Rectal smooth muscle tissue (tissue), 1 donor: ENCODE data around the gene OGDH.
"Not testable (repeated sequence)": the region's sequence is repeated elsewhere in the genome, so short reads cannot be mapped to it uniquely, and the experiment has no call there.

Source experiments
- H3K27ac ChIP-seq: one replicate; pipeline ENCODE4 v1.7.0; 2013; ENCODE audit warnings: low read depth, low read length, inconsistent platforms
- H3K27me3 ChIP-seq: one replicate; pipeline ENCODE4 v1.7.0; 2013; ENCODE audit warnings: low read length; ENCODE audit not compliant: control insufficient read depth, insufficient read depth
- H3K36me3 ChIP-seq: one replicate; pipeline ENCODE4 v1.7.0; 2013; ENCODE audit warnings: low read length; ENCODE audit not compliant: control insufficient read depth, insufficient read depth
- H3K4me1 ChIP-seq: one replicate; pipeline ENCODE4 v1.7.0; 2013; ENCODE audit warnings: low read length; ENCODE audit not compliant: control insufficient read depth, insufficient read depth
- H3K4me3 ChIP-seq: one replicate; pipeline ENCODE4 v1.7.0; 2013; ENCODE audit warnings: low read length
- H3K9ac ChIP-seq: one replicate; pipeline ENCODE4 v1.7.0; 2013; ENCODE audit warnings: low read length

OGDH gene

DNA sequence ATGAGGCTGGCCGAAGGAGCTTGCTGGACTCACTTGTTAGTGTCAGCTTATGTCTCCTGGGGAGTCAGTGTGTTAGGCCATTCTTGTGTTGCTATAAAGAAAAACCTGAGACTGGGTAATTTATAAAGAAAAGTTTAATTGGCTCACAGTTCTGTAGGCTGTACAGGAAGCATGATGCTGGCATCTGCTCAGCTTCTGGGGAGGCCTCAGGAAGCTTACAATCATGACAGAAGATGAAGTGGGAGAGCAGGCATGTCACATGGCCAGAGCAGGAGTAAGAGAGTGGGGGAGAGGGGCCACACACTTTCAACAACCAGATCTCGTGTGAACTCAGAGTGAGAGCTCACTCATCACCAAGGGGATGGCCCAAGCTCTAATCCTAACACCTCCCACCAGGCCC lies 93.2 kb downstream of the OGDH start:
- H3K36me3 ChIP-seq: peaks cover 50% of the 10 kb centered on the region
- not testable (repeated sequence) for H3K9ac ChIP-seq

DNA sequence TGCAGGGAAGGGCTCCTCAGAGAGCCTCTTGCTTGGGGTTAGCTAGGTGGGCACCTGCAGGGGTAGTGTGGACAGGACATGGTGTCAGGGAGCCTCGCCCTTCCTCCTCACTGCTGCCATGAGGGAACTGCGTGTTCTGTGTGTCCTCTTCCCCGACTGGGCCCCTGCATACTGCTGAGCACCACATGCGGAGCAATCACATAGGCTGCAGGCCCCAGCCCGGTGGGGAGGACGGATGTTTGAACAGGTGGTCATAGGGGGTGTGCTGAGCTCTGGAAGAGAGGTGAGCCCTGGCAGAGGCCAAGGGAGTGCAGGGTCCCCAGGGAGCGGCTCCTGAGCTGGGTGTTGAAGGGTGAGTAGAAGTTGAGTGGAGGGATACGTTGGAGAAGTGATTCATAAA lies 93.9 kb downstream of the OGDH start:
- Histone ChIP-seq H3K4me1 (no peaks in the 10 kb centered on the region), H3K36me3 (peaks cover 47% of the 10 kb centered on the region), H3K4me3 (no peak overlapping the region), H3K27ac (no peak overlapping the region), H3K9ac (no peak overlapping the region), H3K27me3 (no peaks in the 10 kb centered on the region)

More for the DNA sequence above, 93.2 kb downstream of the OGDH start:
- H3K4me3 ChIP-seq, H3K4me1 ChIP-seq, H3K27ac ChIP-seq, H3K27me3 ChIP-seq: not testable (repeated sequence)

DNA sequence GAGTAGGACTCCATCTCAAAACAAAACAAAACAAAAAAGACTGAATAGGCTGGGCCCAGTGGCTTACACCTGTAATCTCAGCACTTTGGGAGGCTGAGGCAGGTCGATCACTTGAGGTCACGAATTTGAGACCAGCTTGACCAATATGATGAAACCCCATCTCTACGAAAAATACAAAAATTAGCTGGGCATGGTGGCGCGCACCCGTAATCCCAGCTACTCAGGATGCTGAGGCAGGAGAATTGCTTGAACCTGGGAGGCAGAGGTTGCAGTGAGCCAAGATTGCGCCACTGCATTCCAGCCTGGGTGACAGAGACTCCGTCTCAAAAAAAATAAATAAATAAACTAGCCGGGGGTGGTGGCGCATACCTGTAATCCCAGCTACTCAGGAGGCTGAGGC lies 97.0 kb downstream of the OGDH start:
- H3K9ac ChIP-seq, H3K4me3 ChIP-seq, H3K27ac ChIP-seq, H3K4me1 ChIP-seq, H3K27me3 ChIP-seq: not testable (repeated sequence)
- peaks cover 37% of the 10 kb centered on the region for H3K36me3 ChIP-seq

DNA sequence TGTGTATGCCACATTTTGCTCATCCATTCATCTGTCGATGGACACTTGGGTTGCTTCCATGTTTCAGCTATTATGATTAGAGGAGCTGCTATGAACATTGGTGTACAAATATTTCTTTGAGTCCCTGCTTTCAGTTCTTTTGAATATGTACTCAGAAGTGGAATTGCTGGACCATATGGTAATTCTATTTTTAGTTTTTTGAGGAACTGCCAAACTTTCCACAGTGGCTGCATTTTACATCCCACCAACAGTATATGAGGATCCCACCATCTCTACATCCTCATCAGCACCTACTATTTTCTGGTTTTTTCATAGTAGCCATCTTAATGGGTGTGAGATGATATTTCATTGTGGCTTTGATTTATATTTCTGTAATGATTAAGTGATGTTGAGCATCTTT lies 97.5 kb downstream of the OGDH start:
- Histone ChIP-seq H3K27ac (no peak overlapping the region), H3K36me3 (peaks cover 40% of the 10 kb centered on the region), H3K4me1 (no peaks in the 10 kb centered on the region), H3K9ac (no peak overlapping the region), H3K27me3 (no peaks in the 10 kb centered on the region), H3K4me3 (no peak overlapping the region)

DNA sequence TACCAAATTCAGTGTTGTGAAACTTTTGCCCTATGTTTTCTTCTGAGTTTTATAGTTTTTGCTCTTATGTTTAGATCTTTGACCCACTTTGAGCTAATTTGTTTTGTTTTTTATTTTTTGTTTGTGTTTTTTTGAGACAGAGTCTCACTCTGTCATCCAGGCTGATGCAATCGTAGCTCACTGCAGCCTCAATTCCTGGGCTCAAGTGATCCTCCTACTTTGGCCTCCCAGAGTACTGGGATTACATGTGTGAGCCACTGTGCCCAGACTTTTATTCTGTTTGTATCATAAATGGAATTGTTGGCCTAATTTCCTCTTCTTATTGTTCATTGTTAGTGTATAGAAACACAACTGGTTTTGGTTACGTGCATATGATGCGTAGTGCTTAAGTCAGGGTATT lies 99.0 kb downstream of the OGDH start:
- Histone ChIP-seq H3K4me1 (no peaks in the 10 kb centered on the region), H3K4me3 (no peak overlapping the region), H3K27ac (no peak overlapping the region), H3K36me3 (peaks cover 38% of the 10 kb centered on the region), H3K9ac (no peak overlapping the region), H3K27me3 (no peaks in the 10 kb centered on the region)

DNA sequence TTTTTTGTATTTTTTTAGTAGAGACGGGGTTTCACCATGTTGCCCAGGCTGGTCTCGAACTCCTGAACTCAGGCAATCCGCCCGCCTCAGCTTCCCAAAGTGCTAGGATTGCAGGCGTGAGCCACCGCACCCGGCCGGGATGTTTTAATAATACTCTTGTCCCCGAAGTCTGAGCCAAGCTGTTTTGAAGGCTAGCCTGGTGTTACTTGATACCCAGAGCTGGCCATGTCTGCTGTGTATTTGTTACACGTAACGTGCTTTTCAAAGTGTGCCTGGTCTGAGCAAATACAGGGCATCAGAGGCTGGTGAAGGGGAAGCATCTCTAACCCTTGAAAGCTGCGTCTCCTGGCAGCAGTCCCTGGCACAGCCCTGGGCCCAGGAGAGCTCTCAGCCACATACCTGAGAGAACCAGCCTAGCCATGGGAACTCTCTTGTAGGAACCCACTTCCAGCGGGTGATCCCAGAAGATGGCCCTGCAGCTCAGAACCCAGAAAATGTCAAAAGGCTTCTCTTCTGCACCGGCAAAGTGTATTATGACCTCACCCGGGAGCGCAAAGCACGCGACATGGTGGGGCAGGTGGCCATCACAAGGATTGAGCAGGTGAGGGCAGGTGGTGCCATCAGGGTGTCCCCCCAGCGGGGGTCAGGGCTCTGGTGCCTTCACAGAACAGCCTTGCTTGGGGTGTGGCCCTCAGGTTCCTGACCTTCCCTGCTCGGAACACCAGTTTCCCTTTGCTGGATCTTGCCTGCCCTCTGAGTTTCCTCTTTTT lies 100.5 kb downstream of the OGDH start:
- H3K27ac ChIP-seq: no peak overlapping the region
- no peak overlapping the region for H3K4me3 ChIP-seq
- no peaks in the 10 kb centered on the region for H3K27me3 ChIP-seq
- H3K36me3 ChIP-seq: peaks cover 24% of the 10 kb centered on the region
- H3K9ac ChIP-seq: no peak overlapping the region
- no peaks in the 10 kb centered on the region for H3K4me1 ChIP-seq

DNA sequence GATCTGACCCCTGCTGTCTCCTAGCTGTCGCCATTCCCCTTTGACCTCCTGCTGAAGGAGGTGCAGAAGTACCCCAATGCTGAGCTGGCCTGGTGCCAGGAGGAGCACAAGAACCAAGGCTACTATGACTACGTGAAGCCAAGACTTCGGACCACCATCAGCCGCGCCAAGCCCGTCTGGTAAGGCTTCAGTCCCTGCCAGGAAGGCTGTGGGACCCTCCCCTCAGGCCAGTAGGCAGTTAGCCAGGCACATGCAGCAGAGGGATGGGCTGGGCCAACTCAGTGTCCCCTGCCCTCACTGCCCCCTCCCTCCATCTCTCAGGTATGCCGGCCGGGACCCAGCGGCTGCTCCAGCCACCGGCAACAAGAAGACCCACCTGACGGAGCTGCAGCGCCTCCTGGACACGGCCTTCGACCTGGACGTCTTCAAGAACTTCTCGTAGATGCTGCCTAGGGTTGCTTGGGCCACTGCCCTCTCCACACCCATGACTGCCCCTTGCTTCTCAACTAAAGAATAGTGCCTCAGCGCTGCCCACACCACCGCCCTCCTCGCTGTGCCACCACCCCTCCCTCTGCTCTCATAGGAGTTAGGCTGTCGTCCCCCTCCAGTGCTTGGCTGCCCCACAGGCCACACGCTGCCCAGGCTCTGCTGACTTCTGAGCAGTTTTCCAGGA lies 101.3 kb downstream of the OGDH start:
- H3K4me1 ChIP-seq: no peaks in the 10 kb centered on the region
- peaks cover 24% of the 10 kb centered on the region for H3K36me3 ChIP-seq
- no peak overlapping the region for H3K27ac ChIP-seq
- no peak overlapping the region for H3K9ac ChIP-seq
- H3K4me3 ChIP-seq: no peak overlapping the region
- H3K27me3 ChIP-seq: no peaks in the 10 kb centered on the region

DNA sequence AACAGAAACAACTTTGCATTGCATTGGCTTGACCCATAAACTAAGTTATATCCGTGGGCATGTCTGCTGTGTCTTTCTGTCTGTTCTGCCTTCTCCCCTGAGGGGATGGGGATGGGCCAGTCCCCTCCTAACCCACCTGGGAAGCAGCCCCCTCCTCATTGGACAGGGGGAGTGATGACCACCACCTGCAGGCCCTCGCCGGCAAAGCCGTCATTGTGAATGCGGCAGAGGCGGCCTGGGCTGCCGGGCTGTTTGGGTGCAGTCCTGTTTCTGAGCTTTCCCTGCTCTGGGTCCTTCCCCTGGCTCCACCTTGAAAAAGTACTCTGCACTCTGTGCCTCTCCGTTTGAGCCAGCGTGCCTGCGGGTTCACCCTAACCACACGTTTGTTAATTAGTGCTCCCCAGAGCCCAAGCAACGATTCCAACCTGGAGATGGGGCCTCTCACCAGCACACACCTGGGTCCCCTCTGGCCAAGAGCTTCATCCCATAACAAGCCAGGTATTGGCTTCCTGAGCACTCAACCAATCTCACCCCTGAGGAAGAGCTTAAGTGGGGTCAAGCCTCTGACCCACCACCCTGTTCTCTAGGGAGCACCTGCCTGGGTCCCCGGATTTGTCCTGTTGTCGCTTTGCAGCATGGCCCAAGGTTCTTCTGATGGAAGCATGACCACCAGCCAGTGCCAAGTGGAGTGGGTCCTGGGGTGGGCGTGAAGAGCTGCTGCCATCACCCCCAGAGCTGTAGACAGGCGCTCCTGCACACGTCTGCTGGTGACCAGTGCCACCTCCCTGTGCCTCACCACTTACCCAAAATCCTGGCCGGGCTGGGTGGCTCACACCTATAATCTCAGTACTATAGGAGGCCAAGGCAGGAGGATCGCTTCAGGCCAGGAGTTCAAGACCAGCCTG lies 102.8 kb downstream of the OGDH start:
- Histone ChIP-seq H3K27ac (no peak overlapping the region), H3K4me1 (no peaks in the 10 kb centered on the region), H3K9ac (no peak overlapping the region), H3K36me3 (peaks cover 24% of the 10 kb centered on the region), H3K27me3 (no peaks in the 10 kb centered on the region), H3K4me3 (no peak overlapping the region)

DNA sequence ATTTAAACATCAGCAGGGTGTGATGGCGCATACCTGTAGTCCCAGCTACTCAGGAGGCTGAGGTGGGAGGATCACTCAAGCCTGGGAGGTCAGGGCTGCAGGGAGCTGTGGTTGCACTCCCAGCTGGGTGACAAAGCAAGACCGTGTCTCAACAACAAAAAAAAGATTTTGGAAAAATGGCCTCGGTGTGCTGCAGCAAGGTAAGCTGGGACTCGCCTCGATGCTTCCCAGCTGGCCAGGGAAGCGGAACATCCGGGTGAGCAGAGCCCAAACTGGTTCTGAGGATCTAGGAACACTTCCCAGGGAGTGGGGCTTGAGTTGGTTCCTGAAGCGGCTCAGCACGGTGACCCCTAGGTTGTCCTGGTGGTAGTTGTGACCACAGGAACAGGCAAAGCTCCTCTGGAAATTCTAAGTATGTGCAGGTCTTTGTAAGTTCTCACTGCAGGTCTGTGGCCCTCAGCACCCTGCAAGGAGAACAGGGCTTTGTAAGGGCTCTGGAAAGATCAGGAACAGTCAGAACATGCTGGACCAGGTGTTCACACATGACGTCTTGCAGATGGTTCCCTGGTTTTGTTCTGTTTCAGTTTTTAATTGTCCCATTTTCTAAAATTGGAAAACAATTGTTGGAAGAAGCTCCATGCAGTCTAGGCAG lies 103.6 kb downstream of the OGDH start:
- H3K36me3 ChIP-seq: peaks cover 24% of the 10 kb centered on the region
- H3K27ac ChIP-seq: no peak overlapping the region
- H3K9ac ChIP-seq: no peak overlapping the region
- no peaks in the 10 kb centered on the region for H3K27me3 ChIP-seq
- no peak overlapping the region for H3K4me3 ChIP-seq
- no peaks in the 10 kb centered on the region for H3K4me1 ChIP-seq

DNA sequence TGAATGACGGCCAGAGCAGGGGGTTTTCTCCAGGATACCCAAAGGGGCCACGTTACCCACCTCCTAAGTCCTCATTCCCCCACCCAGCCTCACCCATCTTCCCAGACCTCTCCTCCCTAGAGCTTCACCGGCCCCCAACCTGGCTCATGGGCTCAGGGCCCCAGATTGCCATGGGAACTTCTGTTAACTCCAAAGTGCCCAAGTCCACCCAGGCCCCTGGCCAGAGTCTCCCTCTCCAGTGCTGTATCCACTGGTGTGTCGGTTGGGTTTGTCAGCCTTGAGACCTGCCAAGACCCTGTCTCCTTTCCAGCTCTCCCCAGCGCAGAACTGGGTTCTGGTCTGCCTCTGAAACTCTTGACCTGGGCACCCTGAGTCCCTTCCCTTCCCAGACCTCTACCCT lies 105.1 kb downstream of the OGDH start:
- Histone ChIP-seq H3K27ac (no peak overlapping the region), H3K4me1 (no peaks in the 10 kb centered on the region), H3K4me3 (no peak overlapping the region), H3K9ac (no peak overlapping the region), H3K36me3 (peaks cover 24% of the 10 kb centered on the region), H3K27me3 (no peaks in the 10 kb centered on the region)

DNA sequence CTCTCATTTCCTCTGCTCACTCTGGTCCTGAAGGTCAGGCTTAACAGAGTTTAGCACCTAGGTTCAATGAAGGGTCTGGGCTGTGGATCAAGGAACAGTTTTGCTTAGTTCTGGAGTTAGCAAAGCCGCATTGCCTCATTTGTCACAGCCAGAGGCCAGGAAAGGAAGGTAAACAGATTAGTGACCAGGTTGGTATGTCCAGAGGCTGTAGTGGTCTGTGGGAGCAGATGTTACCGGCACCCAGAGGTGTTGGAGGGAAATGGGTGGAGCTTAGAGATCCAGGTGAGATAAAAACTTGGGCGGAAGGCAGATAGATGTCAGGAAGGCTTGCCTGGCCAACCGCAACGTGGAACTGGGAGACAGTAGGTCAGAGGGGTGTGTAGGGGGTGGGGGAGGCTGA lies 105.6 kb downstream of the OGDH start:
- Histone ChIP-seq H3K4me3 (no peak overlapping the region), H3K36me3 (peaks cover 24% of the 10 kb centered on the region), H3K4me1 (no peaks in the 10 kb centered on the region), H3K27ac (no peak overlapping the region), H3K27me3 (no peaks in the 10 kb centered on the region), H3K9ac (no peak overlapping the region)

DNA sequence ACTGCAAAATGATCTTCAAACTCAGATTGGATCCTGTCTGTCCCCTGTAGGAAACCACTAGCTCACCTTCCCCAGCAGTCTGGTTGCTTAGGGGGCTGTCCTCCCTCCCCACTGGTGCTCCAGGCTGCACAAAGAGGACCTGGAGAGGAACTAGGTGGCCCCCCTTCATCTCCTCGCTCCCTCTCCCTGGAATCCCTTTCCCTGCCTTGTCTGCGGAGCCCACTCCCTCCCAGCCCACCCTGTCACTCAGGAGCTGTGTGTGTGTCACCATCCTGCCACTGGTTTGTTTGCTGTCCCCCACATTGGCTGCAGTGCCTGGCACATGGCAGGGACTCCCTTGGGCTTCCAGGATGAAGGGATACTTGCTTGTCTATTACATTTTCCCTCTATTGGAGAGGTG lies 106.7 kb downstream of the OGDH start:
- Histone ChIP-seq H3K36me3 (peaks cover 13% of the 10 kb centered on the region), H3K4me1 (no peaks in the 10 kb centered on the region), H3K9ac (no peak overlapping the region), H3K27me3 (no peaks in the 10 kb centered on the region), H3K27ac (no peak overlapping the region), H3K4me3 (no peak overlapping the region)
